HUES48 (cell line): ENCODE measurements around the gene SPAAR.

Experiments used
- H3K27ac ChIP-seq: one replicate; pipeline ENCODE4 v1.7.0; 2013; ENCODE audit warnings: low read depth, low read length, inconsistent platforms
- H3K27me3 ChIP-seq: 2 replicates; pipeline ENCODE4 v1.6.1; 2013; ENCODE audit warnings: mild to moderate bottlenecking, low read length; ENCODE audit not compliant: control insufficient read depth, insufficient read depth
- H3K36me3 ChIP-seq: 2 replicates; pipeline ENCODE4 v1.6.1; 2013; ENCODE audit warnings: low read length; ENCODE audit not compliant: control insufficient read depth, insufficient read depth
- H3K4me1 ChIP-seq: 2 replicates; pipeline ENCODE4 v1.6.1; 2013; ENCODE audit warnings: mild to moderate bottlenecking, low read length; ENCODE audit not compliant: control insufficient read depth, insufficient read depth
- H3K4me3 ChIP-seq: 2 replicates; pipeline ENCODE4 v1.5.1; 2013; ENCODE audit warnings: mild to moderate bottlenecking, low read depth, low read length
- H3K9ac ChIP-seq: 2 replicates; pipeline ENCODE4 v1.6.1; 2013; ENCODE audit warnings: mild to moderate bottlenecking, low read depth, low read length, moderate library complexity
- H3K9me3 ChIP-seq: 2 replicates; pipeline ENCODE4 v1.6.1; 2013; ENCODE audit warnings: low read length; ENCODE audit not compliant: control insufficient read depth, insufficient read depth

SPAAR gene, protein sequence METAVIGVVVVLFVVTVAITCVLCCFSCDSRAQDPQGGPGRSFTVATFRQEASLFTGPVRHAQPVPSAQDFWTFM

GRCh38 chr9:35909274-35909673 lies at the start of gene SPAAR:
SPAAR (plus strand) TSS chr9:35909490; CDS start chr9:35910464, 974 bp downstream.
- H3K9ac ChIP-seq: peak within 1 kb of the TSS; percentile 26; the same call in 1 of the 2 replicates
- no peak within 1 kb of the TSS for H3K4me3 ChIP-seq
- peaks cover 25% of the 10 kb centered on the region for H3K4me1 ChIP-seq
- peak within 1 kb of the TSS; percentile 93 for H3K27ac ChIP-seq
- H3K9me3 ChIP-seq: no peaks in the 10 kb centered on the region
- H3K27me3 ChIP-seq: no peaks in the 10 kb centered on the region
- H3K36me3 ChIP-seq: no peaks in the 10 kb centered on the region

DNA sequence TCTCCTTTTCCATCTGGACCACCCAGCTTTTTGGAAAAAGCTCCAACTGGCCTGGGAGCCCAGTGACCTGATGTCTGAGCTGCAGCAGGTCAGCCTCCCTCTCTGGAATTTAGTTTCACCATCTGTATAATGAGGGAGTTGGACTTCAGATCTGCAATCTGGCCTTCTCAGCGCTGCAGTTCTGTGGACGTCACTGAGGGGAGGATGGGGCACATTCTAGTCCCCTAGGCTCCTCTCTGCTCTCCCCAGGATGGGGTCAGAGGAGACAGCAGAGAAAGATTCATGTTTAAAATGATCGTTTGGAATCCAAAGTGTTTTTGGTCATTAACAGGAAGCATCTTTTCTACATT lies 49.3 kb upstream of the SPAAR start:
- Histone ChIP-seq H3K4me3 (no peak overlapping the region), H3K27me3 (no peaks in the 10 kb centered on the region), H3K27ac (no peak overlapping the region)

DNA sequence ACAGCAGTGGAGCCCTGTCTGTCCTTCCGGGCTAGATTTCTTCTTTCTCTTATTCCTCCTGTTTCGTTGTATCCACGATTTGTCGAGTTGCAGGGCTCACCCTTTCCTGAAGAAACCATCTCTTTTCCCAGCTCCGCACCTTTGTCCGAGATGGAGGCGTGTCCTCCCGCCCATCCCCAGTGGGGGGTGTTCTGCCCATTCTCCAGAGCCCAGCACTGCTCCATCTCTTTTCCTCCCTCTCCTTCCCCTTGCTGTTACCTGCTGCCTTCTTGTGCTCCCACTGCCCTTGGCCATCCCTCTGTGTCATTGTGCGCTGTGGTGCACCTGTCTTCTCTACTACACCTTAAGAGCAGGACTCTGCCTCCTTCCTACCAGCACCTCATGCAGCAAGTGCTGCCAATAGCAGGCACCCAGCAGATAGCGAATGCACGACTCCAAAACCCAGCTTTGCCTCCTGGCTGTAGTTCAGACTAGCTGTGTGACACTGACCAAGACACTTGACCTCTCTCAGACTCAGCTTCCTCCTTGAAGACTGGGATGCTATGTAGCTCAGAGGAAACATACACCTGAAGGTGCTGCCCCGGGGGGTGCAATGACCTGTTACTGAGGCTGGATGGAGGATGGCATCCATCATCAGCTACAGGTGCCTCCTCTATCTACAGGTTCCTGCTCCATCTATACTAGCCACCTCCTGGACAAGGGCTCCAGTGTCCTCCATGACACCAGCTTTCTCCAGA lies 48.0 kb upstream of the SPAAR start:
- Histone ChIP-seq H3K27ac (no peak overlapping the region), H3K27me3 (no peaks in the 10 kb centered on the region), H3K4me3 (no peak overlapping the region), H3K9ac (no peak overlapping the region), H3K36me3 (no peaks in the 10 kb centered on the region), H3K9me3 (no peaks in the 10 kb centered on the region), H3K4me1 (no peaks in the 10 kb centered on the region)

More for the DNA sequence above, 49.3 kb upstream of the SPAAR start:
- H3K9me3 ChIP-seq: no peaks in the 10 kb centered on the region
- no peaks in the 10 kb centered on the region for H3K4me1 ChIP-seq
- no peak overlapping the region for H3K9ac ChIP-seq
- H3K36me3 ChIP-seq: no peaks in the 10 kb centered on the region

DNA sequence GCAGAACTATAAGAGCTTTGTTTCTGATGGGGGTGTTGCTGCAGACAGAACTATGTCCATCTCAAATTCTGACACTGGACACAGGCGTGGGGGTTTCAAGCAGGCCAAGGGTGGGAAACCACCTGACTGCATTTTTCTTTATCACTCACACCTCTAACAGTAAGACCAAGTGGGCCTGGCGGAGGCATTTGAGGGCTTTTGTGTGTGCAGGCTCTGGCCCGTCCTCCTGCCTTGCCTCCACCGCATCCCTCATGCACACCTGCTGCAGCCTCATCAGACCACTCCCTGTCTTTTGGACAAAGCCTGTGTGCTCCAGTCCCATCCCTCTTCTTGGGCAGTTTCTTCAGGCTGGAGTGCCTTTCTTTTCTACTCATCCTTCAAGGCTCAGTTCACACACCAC lies 47.0 kb upstream of the SPAAR start:
- no peaks in the 10 kb centered on the region for H3K4me1 ChIP-seq
- H3K27me3 ChIP-seq: no peaks in the 10 kb centered on the region
- no peak overlapping the region for H3K4me3 ChIP-seq
- no peaks in the 10 kb centered on the region for H3K9me3 ChIP-seq
- H3K27ac ChIP-seq: no peak overlapping the region
- H3K36me3 ChIP-seq: no peaks in the 10 kb centered on the region
- H3K9ac ChIP-seq: no peak overlapping the region

- Histone ChIP-seq H3K27me3 (no peaks in the 10 kb centered on the region), H3K4me1 (peaks cover 3% of the 10 kb centered on the region), H3K27ac (no peak overlapping the region), H3K36me3 (no peaks in the 10 kb centered on the region), H3K9me3 (no peaks in the 10 kb centered on the region), H3K4me3 (no peak overlapping the region), H3K9ac (no peak overlapping the region)
Observed at GRCh38 chr9:35863583-35863982, 45.7 kb upstream of the SPAAR start.

GRCh38 chr9:35864695-35865255 lies 44.5 kb upstream of the SPAAR start:
- H3K9me3 ChIP-seq: no peaks in the 10 kb centered on the region
- H3K36me3 ChIP-seq: no peaks in the 10 kb centered on the region
- H3K27me3 ChIP-seq: no peaks in the 10 kb centered on the region
- no peak overlapping the region for H3K4me3 ChIP-seq
- H3K27ac ChIP-seq: no peak overlapping the region
- no peak overlapping the region for H3K9ac ChIP-seq
- peaks cover 11% of the 10 kb centered on the region for H3K4me1 ChIP-seq

- no peak overlapping the region for H3K4me3 ChIP-seq
- no peaks in the 10 kb centered on the region for H3K36me3 ChIP-seq
- H3K27ac ChIP-seq: no peak overlapping the region
- no peak overlapping the region for H3K9ac ChIP-seq
- peaks cover 11% of the 10 kb centered on the region for H3K4me1 ChIP-seq
- H3K9me3 ChIP-seq: no peaks in the 10 kb centered on the region
- no peaks in the 10 kb centered on the region for H3K27me3 ChIP-seq
Observed at GRCh38 chr9:35867538-35867937, 41.8 kb upstream of the SPAAR start.

- no peak overlapping the region for H3K27ac ChIP-seq
- no peak overlapping the region for H3K9ac ChIP-seq
- H3K9me3 ChIP-seq: no peaks in the 10 kb centered on the region
- H3K36me3 ChIP-seq: no peaks in the 10 kb centered on the region
- H3K4me1 ChIP-seq: peaks cover 11% of the 10 kb centered on the region
- no peaks in the 10 kb centered on the region for H3K27me3 ChIP-seq
- H3K4me3 ChIP-seq: no peak overlapping the region
Observed at GRCh38 chr9:35868933-35869332, 40.4 kb upstream of the SPAAR start.

- Histone ChIP-seq H3K36me3 (no peaks in the 10 kb centered on the region), H3K9ac (no peak overlapping the region), H3K27me3 (no peaks in the 10 kb centered on the region), H3K4me1 (peaks cover 11% of the 10 kb centered on the region), H3K27ac (no peak overlapping the region), H3K9me3 (no peaks in the 10 kb centered on the region), H3K4me3 (no peak overlapping the region)
Observed at GRCh38 chr9:35869621-35870216, 39.6 kb upstream of the SPAAR start.

DNA sequence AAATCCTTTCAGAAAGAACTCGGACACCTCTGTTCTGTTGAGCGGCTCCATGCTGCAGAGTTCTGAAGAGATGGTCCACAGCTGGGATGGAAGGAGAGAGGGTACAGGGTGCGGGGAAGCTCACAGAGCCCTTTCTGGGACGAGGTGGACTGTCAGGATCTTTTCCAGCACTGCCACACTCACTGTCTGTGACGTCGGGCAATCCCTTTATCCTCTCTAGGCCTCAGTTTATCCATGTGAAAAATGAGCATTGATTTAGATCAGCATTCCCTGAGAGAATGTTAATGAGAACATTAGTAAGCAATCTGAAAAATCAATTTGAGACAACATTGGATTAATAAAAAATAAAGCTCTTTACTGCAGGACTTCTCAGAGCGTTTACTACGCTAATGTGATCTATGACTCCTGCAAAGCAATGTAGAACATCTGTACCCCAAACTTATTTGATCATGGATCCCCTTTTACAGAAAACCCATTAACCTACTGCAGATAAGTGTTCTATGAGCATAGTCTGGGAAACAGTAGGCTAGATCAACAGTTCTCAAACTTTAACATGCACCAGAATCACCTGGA lies 38.9 kb upstream of the SPAAR start, which contains the start of gene OR13J1:
OR13J1 (minus strand) TSS at position 51 of the 573 bp plus-strand sequence; CDS start at position 51, 0 bp downstream.
- H3K27me3 ChIP-seq: no peaks in the 10 kb centered on the region
- no peaks in the 10 kb centered on the region for H3K36me3 ChIP-seq
- no peaks in the 10 kb centered on the region for H3K9me3 ChIP-seq
- no peak within 1 kb of the TSS for H3K27ac ChIP-seq
- H3K9ac ChIP-seq: no peak within 1 kb of the TSS
- H3K4me1 ChIP-seq: peaks cover 11% of the 10 kb centered on the region
- no peak within 1 kb of the TSS for H3K4me3 ChIP-seq

DNA sequence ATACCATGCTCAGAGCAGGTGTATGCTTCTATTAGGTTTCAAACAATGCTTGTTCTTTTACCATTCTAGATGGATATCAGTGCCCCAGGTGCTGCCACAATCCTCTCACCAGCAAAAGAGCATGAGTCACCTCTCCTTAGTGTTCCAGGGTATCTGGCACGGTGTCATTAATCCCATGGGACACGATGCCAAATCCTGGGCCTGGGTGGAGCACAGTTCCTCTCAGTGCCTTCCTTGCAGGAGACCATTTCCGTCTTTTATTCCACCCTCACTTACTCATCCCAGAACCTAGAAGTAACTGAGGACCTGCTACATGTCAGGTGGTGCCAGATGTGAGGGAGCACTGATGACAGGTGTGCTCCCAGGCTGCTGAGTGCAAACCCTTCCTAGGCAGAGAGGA lies 37.7 kb upstream of the SPAAR start:
- Histone ChIP-seq H3K9me3 (no peaks in the 10 kb centered on the region), H3K4me1 (peaks cover 11% of the 10 kb centered on the region), H3K4me3 (no peak overlapping the region), H3K27ac (no peak overlapping the region), H3K9ac (no peak overlapping the region), H3K36me3 (no peaks in the 10 kb centered on the region), H3K27me3 (no peaks in the 10 kb centered on the region)
